LNCAP (cell line): ENCODE measurements around the gene DYNC2LI1.

Source experiments
- TF ChIP-seq, protein P1 (sequence below): fragments of 450-650 bp; IDR thresholded peaks from 2 replicates; pipeline ENCODE4 v1.5.1; 2017; ENCODE audit warnings: mild to moderate bottlenecking

The DYNC2LI1 gene

DNA sequence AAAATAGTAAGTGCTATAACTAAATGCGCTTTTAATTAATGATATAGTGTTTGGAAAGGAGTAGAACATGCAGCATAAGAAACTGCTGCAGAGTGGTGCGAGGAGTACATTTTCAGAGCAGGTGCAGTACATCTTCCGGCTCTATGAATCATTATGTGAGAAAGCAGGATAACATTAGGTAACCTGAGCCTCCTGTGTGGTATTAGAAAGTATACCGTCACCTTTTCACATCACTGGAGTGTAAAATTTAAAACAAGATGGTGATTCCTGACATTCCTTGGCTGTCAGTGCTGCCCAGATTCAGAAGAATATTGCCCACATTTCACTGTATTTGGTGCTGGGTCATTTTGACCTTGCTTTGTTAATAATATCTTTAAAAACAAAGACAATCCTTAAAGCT, 7.8 kb upstream of the DYNC2LI1 start:
- TF ChIP-seq, protein P1, sequence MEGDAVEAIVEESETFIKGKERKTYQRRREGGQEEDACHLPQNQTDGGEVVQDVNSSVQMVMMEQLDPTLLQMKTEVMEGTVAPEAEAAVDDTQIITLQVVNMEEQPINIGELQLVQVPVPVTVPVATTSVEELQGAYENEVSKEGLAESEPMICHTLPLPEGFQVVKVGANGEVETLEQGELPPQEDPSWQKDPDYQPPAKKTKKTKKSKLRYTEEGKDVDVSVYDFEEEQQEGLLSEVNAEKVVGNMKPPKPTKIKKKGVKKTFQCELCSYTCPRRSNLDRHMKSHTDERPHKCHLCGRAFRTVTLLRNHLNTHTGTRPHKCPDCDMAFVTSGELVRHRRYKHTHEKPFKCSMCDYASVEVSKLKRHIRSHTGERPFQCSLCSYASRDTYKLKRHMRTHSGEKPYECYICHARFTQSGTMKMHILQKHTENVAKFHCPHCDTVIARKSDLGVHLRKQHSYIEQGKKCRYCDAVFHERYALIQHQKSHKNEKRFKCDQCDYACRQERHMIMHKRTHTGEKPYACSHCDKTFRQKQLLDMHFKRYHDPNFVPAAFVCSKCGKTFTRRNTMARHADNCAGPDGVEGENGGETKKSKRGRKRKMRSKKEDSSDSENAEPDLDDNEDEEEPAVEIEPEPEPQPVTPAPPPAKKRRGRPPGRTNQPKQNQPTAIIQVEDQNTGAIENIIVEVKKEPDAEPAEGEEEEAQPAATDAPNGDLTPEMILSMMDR = no peak

DNA sequence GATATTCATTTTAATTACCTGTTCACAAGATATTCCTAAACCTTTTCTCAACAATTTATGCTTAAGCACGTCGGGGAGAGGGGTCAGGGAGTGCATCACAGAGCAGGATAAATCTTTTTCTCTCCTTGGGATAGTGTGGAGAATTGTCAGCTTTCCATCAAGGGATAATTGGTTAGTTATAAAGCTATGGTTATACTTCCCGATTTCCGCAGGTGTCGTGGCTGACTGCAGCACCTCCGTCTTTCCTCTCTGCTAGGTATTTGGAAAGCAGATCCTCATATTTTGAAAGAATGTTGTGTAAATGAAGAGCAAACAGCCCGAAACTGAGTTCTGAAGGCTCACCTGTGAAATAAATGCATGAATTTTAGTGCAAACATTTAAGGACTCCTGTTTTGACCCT, 778 bp downstream of the DYNC2LI1 start:
- TF ChIP-seq, protein P1 = no peak

DNA sequence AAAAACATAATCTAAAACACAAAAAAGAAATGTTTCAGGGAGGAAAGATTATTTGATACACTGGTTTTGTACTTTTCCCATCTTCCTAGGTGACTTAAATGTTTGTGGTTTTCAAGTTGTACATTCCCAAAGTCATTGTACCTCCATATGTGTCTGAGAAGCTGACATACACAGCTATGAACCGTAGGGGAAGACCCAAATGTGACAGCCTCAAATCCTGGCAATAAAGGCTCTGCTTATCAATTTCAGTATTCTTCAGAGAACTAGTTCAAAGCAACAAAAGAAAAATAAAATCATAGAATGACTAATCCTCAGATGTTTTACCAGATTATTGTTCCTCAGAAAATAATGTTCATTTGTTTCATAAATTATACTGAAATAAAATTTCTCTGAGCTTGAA, 2.5 kb downstream of the DYNC2LI1 start:
- TF ChIP-seq, protein P1 = no peak

DNA sequence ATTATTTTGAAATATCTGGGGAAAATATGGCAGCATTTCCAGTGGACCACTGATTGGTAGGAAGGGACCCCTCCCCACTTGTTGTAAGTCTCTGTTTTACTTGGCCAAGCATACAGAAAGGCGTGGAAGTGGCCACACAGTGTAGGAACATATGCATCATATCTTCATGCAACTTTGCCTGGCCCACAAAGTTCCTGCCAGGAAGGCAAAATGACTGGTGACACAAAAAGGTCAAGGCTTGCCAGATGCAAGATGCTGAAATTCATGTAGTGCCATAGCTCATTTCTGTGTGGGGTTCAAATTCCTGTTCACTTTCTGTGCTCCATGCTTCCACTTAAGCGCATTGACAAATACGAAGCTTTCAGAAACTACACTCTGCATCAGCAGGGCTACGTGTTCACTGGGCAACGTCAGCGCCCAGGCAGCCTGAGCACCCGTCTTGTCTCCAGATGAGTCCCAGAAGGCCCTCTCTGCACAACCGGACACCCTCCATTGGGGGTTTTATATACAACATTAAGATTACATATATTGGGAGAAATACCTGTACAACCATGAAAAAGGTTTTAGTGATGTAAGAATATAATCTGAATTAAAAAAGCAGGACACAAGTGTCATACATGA, 3.6 kb downstream of the DYNC2LI1 start:
- TF ChIP-seq, protein P1 = no peak

DNA sequence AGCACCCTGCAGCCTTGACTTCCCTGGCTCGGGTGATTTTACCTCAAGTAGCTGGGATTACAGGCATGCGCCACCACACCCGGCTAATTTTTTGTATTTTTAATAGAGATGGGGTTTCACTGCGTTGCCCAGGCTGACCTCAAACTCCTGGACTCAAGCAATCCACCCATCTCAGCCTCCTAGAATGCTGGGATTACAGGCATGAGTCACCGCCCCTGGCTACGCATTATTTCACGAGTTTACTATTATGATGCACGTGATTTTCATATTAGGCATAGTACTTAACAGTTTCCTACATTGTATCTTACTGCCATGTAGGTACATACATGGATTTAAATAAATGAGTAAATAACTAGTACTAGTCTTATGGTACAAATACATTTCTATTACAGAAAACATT, 4.4 kb downstream of the DYNC2LI1 start:
- TF ChIP-seq, protein P1 = no peak

DNA sequence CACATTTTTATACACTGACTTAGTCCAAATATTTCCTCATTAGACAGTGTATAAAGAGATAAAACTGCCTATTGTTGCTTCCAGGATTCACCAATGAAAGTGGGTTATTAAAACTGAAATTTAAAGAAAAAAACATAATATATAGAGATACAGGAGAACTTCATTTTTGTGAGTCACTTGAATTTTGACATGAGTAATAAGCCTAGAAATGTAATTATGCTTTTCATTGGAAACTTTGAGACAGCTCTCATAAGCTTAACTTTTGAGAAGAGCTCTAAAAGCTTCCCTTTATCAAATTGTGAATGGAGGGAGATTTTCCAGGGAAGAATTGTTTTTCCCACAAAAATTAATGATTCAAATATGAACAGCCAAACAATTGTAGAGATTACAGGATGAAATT, 14.1 kb downstream of the DYNC2LI1 start:
- TF ChIP-seq, protein P1 = no peak

DNA sequence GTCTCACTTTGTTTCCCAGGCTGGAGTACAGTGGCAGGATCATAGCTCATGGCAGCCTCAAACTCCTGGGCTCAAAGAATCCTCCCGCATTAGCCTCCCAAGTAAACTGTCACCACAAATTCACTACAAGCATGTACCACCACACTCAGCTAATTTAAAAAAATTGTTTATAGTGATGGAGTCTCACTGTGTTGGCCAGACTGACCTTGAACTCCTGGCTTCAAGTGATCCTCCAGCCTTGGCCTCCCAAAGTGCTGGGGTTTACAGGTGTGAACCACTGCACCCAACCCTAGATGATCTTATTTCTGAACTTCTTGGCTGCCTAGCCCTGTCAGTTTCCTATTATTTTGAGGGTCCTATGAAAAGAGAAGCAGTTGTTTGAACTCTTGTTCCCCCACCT, 14.8 kb downstream of the DYNC2LI1 start:
- TF ChIP-seq, protein P1 = no peak

DNA sequence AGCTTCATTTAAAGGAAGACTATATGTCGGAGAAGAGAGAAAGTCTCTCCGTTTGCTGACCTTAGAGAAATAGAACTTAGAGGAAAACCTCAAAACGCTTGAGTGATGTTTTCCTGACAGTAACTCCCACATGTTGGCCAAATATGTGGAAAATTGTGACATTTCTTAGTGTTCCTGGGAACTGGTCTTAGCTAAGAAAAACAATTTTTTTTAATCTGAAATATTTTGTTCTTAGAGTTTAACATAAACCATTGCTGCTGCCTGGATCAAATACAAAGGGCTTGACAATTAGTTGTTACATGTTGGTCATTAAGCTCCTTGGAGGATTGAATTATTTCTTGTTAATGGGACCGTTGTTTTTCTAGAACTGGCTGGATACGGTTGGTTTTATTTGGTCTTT, 16.3 kb downstream of the DYNC2LI1 start:
- TF ChIP-seq, protein P1 = no peak
